ENCODE results near the gene PAK5.

DNA sequence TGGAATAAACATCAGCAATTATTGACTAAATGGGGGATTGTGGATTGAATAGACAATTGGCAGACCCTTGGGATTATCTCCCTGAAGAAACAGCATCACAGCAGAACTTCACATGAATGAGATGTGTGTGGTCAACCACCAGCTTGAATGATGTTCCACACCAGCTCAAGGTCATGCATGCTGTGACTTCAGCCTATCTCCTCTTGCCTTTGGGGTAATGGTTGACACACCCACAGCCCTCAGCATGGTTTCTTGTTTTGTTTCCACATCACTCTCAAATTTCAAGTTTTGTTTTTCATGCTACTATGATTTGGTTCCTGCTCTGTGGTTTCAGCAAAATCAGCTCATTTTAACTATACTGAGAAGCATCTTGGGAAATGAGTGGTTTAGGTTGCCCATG, 94.3 kb downstream of the PAK5 start:
- no peak for TF ChIP-seq CTCF (conservative IDR thresholded peaks at IDR 0.05; ENCODE audit: low read depth, low read length)
- TF ChIP-seq EZH2 (IDR thresholded peaks at IDR 0.05; ENCODE audit: low read length, unreplicated experiment) = no peak
- no peak for TF ChIP-seq EZH2phosphoT487 (IDR thresholded peaks at IDR 0.05; ENCODE audit: borderline replicate concordance, low read length)

Data from PC-3 (cell line).